Measurements from ENCODE around the gene NTRK2.

Gene NTRK2

DNA sequence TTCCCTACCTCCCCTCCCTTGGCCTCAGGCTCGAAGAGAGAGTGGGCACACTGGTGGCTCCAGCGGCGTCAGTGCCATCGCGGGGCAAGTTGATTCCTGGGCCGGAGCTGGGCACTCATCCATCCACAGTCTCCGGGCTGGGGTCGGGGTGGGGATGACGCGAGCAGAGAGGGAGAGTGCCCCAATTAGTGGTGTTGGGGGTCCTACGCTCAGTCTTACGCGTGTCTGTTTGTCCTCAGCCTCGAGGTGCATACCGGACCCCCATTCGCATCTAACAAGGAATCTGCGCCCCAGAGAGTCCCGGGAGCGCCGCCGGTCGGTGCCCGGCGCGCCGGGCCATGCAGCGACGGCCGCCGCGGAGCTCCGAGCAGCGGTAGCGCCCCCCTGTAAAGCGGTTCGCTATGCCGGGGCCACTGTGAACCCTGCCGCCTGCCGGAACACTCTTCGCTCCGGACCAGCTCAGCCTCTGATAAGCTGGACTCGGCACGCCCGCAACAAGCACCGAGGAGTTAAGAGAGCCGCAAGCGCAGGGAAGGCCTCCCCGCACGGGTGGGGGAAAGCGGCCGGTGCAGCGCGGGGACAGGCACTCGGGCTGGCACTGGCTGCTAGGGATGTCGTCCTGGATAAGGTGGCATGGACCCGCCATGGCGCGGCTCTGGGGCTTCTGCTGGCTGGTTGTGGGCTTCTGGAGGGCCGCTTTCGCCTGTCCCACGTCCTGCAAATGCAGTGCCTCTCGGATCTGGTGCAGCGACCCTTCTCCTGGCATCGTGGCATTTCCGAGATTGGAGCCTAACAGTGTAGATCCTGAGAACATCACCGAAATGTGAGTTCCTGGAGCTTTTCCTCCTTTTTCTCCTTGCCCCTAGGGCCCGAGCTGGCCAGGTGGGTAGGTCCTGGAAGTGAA lies 861 bp downstream of the NTRK2 start:
- TF ChIP-seq, protein P1, sequence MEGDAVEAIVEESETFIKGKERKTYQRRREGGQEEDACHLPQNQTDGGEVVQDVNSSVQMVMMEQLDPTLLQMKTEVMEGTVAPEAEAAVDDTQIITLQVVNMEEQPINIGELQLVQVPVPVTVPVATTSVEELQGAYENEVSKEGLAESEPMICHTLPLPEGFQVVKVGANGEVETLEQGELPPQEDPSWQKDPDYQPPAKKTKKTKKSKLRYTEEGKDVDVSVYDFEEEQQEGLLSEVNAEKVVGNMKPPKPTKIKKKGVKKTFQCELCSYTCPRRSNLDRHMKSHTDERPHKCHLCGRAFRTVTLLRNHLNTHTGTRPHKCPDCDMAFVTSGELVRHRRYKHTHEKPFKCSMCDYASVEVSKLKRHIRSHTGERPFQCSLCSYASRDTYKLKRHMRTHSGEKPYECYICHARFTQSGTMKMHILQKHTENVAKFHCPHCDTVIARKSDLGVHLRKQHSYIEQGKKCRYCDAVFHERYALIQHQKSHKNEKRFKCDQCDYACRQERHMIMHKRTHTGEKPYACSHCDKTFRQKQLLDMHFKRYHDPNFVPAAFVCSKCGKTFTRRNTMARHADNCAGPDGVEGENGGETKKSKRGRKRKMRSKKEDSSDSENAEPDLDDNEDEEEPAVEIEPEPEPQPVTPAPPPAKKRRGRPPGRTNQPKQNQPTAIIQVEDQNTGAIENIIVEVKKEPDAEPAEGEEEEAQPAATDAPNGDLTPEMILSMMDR (conservative IDR thresholded peaks at IDR 0.05) = peak; percentile 18
- no peak overlapping the region for H3K27ac ChIP-seq

DNA sequence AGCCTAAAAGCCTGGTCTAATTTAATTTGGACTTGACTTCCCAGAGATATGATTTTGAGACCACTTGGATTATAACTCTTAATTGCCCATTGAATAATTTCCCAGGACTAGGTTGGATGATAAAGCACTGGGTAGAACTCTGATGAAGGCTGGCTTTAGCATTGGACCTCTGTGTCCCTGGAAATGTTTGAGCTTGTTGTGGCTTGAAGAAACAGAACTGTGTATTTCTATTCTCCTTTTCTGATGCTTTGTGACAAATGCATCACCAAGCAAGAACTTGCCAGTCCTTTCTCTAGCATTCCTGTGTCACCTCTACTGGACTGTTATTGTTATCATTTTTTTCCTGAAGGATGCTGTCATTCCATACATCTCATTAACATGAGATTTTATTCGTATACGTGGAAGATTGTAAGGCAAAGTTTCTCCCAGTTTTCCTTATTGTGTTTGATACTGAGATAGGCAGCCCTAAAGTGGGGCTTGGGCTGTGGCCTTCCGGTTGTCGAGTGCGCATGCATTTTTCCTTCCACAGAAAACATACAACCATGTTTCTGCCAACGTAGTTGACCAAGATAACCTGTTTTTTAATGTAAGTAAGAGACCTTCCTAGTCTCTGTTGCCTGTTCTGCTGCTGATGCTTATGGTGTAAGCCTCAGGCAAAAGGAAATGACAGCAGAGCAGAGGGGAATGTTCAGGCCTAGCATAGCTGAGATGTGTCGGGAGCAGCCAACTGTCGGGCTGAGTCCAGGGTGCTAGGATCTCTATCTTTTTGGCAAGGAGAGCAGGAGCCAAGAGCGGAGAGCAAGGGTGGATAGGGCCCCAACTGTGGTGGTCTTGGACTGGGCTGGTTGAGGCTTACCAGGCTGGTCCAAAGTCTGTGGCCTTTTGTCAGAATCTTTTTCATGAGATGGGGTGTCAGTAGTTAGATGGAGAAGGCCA lies 2.3 kb downstream of the NTRK2 start:
- H3K27ac ChIP-seq = no peak overlapping the region
- TF ChIP-seq, protein P1 (conservative IDR thresholded peaks at IDR 0.05) = no peak

DNA sequence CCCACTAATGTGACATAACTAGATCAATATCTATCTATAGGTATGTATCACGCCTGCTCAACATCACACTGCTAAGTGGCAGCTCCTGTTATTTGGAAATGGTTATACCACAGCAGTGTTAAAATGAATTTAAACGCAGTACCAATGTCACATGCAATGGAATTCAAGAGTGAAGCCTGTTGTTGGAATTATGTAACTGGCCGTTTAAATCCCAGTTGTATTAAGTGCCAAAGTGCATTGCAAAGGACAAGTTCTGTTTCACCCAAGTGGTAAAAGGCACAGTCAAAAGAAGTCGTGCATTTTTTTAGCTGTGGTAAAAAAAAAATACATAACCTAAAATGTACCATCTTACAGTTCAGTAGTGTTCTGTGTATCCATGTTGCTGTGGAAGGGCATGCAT lies 4.3 kb downstream of the NTRK2 start:
- no peak overlapping the region for H3K27ac ChIP-seq
- TF ChIP-seq, protein P1 (conservative IDR thresholded peaks at IDR 0.05) = no peak

DNA sequence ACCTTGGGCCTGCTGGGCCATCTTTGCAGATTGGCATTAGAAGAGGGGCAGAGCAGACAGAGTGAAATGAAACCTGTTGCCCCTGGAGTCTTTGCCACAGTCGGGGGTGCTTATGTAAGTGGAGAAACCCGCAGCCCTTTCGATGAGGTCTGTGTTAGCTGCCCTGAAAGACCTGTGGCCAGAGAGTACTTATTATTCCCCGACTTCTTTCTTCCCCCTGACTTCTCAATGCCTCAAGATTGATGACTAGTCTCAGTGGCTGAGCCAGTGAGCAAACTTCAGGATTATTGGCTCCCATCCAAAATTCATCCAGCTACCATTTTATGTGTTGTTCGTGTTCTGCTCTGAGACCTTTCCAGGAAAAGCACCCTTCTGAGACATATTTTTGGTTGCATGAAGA lies 7.6 kb downstream of the NTRK2 start:
- TF ChIP-seq, protein P1 (conservative IDR thresholded peaks at IDR 0.05) = no peak
- H3K27ac ChIP-seq = no peak overlapping the region

DNA sequence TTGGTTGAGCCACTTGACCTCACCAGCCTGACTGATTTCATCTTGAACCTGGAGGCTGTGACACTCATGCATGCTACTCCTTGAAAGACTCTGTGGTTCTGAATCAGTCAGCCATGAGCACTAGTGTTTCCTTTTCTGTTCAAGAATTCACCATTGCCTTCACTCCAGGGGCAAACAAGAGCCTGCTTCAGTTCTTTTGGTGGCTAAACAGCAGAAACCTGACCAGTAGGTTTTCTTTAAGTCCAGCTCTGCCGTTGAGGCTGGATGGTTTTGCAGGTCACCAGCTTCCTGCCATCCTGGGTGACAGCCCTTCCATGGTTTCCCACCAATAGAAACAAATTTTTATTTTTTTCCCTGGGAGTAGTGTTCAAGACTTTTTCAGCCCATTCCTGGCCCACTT lies 10.0 kb downstream of the NTRK2 start:
- H3K27ac ChIP-seq = no peak overlapping the region
- TF ChIP-seq, protein P1 (conservative IDR thresholded peaks at IDR 0.05) = no peak

DNA sequence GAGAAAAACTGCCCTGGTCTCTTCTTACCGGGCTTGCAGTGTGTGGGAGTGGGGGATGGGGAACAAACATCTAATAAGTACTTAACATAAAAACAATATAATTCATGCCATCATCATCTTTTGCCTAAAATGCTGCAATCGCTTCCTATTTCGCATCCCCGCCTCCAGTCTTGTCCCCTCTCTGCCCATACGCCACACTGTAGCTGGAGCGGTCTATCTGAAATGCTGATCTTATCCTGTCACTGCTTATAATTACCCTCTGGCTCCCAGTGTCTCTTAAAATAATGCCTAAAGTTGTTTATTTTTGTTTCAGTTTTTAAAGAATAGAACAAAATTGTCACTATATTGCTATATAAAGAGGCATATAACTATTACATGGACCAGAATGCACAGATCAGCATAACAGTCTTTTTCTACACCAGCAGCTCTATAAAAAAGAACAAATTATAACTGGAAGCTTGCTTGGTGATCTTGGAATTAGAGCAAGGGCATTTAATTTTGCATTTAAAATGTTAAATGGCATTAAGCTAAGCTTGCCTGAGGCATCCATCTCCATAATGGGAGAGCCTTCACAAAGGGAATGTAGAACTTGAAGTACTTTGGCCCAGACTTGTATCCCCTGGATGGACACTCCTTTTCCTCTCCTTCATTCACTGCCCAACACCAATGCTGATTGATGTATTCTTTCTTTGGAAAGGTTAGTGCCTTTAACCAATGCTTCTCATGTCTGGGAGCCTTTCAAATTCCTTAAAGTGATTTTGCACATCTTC lies 12.2 kb downstream of the NTRK2 start:
- no peak overlapping the region for H3K27ac ChIP-seq
- TF ChIP-seq, protein P1 (conservative IDR thresholded peaks at IDR 0.05) = no peak
